ENCODE data around the gene NPPC. TPM values are rescaled to one million over a fixed set of nuclear protein-coding genes. Genes with fewer than 3 reads are reported as not detected.

NPPC gene
- total RNA-seq, 1 experiment from 2014 or later, result not detected

GRCh38 chr2:231879216-231879615 is 47.0 kb downstream of the NPPC start:
- no peak overlapping the region for H3K9ac ChIP-seq (ENCODE audit: low read length)
- peaks cover 12% of the 10 kb centered on the region for H3K27me3 ChIP-seq (ENCODE audit: low read length)
- no peak overlapping the region for H3K27ac ChIP-seq (ENCODE audit: low read length)
- H3K4me1 ChIP-seq (ENCODE audit: insufficient read depth, low read length), result no peaks in the 10 kb centered on the region
- ATAC-seq, result no peak
- intact Hi-C loops (cut with micrococcal nuclease), result no loop called here
- no TSS peak for BruUV-seq (replicated peaks)
- no peaks in the 10 kb centered on the region for H3K79me2 ChIP-seq (ENCODE audit: low read length)
- H3K9me3 ChIP-seq (ENCODE audit: low read length), result no peaks in the 10 kb centered on the region
- TF ChIP-seq, protein P1, sequence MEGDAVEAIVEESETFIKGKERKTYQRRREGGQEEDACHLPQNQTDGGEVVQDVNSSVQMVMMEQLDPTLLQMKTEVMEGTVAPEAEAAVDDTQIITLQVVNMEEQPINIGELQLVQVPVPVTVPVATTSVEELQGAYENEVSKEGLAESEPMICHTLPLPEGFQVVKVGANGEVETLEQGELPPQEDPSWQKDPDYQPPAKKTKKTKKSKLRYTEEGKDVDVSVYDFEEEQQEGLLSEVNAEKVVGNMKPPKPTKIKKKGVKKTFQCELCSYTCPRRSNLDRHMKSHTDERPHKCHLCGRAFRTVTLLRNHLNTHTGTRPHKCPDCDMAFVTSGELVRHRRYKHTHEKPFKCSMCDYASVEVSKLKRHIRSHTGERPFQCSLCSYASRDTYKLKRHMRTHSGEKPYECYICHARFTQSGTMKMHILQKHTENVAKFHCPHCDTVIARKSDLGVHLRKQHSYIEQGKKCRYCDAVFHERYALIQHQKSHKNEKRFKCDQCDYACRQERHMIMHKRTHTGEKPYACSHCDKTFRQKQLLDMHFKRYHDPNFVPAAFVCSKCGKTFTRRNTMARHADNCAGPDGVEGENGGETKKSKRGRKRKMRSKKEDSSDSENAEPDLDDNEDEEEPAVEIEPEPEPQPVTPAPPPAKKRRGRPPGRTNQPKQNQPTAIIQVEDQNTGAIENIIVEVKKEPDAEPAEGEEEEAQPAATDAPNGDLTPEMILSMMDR (conservative IDR thresholded peaks at IDR 0.05; ENCODE audit: low read depth, low read length), result no peak
- TF ChIP-seq EZH2phosphoT487 (IDR thresholded peaks at IDR 0.05; ENCODE audit: borderline replicate concordance, low read length) (no peak), EZH2 (IDR thresholded peaks at IDR 0.05; ENCODE audit: low read length, unreplicated experiment) (no peak)
- DNase-seq, result no peak
- ChIA-PET POLR2A (ENCODE audit: unreplicated experiment) (no interaction called here), CTCF (no interaction called here)
- no peak overlapping the region for H2AFZ ChIP-seq (ENCODE audit: low read length)
- no peak overlapping the region for H3K4me3 ChIP-seq (ENCODE audit: low read length)
- H4K20me1 ChIP-seq (ENCODE audit: low read length), result no peaks in the 10 kb centered on the region
- H3K9me2 ChIP-seq (replicated peaks; ENCODE audit: low read length), result no peaks in the 10 kb centered on the region
- H3K4me2 ChIP-seq (ENCODE audit: low read length), result no peak overlapping the region
- no peaks in the 10 kb centered on the region for H3K36me3 ChIP-seq (ENCODE audit: low read depth, low read length)
- no peaks in the 10 kb centered on the region for H3F3A ChIP-seq (ENCODE audit: low read length, unreplicated experiment)

DNA sequence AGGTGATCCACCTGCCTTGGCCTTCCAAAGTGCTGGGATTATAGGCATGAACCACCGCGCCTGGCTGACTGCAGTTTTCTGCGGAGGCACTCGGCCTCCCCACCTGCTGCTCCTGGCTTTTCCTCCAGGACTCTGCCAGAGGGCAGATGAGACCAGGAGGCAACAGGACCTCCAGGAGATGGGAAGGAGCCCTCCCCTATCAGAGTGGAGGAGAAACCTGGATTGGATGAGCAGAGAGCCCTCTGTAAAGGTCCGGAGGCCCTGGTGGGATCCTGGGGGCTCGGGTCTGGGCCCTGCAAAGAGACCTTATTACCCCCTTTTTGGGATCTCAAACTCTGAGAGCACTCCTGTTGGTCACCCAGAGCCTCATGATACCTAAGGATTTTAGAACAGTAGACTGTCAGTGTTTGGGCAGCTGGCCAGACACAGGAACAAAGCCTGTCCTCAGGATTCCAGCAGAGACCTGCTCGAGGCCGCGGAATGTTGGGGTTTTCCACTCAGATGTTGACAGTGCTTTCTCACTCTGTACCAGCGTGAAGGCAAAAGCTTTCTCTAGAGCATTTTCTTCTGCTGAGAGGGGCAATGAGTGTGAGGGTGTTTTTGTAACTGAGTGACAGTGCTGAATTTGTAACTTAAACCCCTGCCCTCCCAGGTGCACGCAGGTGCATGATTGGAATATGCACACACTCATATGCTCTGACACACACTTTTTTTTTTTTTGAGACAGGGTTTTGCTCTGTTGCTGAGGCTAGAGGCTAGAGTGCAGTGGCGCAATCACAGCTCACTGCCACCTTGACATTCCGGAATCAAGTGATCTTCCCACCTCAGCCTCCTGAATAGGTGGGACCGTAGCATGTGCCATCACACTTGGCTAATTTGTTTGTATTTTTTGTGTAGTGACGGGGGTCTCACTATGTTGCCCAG is 48.4 kb downstream of the NPPC start:
- no peak overlapping the region for H3K4me2 ChIP-seq (ENCODE audit: low read length)
- intact Hi-C loops (cut with micrococcal nuclease), result no loop called here

More for the DNA sequence above, 48.4 kb downstream of the NPPC start:
- H3K9ac ChIP-seq (ENCODE audit: low read length), result no peak overlapping the region
- POLR2A ChIA-PET (ENCODE audit: unreplicated experiment), result no interaction called here
- no peak overlapping the region for H3K27ac ChIP-seq (ENCODE audit: low read length)
- H3K4me1 ChIP-seq (ENCODE audit: insufficient read depth, low read length), result no peaks in the 10 kb centered on the region
- BruUV-seq (replicated peaks), result no TSS peak
- H3K4me3 ChIP-seq (ENCODE audit: low read length), result no peak overlapping the region
- CTCF ChIA-PET, result no interaction called here
- TF ChIP-seq, protein P1 (conservative IDR thresholded peaks at IDR 0.05; ENCODE audit: low read depth, low read length), result no peak
- TF ChIP-seq EZH2phosphoT487 (IDR thresholded peaks at IDR 0.05; ENCODE audit: borderline replicate concordance, low read length), result no peak
- no peak for TF ChIP-seq EZH2 (IDR thresholded peaks at IDR 0.05; ENCODE audit: low read length, unreplicated experiment)
- no peaks in the 10 kb centered on the region for H4K20me1 ChIP-seq (ENCODE audit: low read length)
- no peaks in the 10 kb centered on the region for H3F3A ChIP-seq (ENCODE audit: low read length, unreplicated experiment)
- H3K9me3 ChIP-seq (ENCODE audit: low read length), result no peaks in the 10 kb centered on the region
- peak; percentile 12 for DNase-seq
- no peak for ATAC-seq
- no peaks in the 10 kb centered on the region for H3K36me3 ChIP-seq (ENCODE audit: low read depth, low read length)
- no peaks in the 10 kb centered on the region for H3K9me2 ChIP-seq (replicated peaks; ENCODE audit: low read length)
- no peak overlapping the region for H2AFZ ChIP-seq (ENCODE audit: low read length)
- H3K27me3 ChIP-seq (ENCODE audit: low read length), result 0 out of 2 replicates have a peak, but pooled peaks cover 3% of the 10 kb centered on the region
- no peaks in the 10 kb centered on the region for H3K79me2 ChIP-seq (ENCODE audit: low read length)
